Thyroid gland (tissue), 4 donors: ENCODE data around the gene GCNT4.

ENCODE experiments used
- CTCF ChIP-seq, 6 experiments: fragments of 200-600 bp in 3 of 6; fragments of 450-650 bp in 3 of 6; sonication (generic) in 3 of 6; IDR thresholded peaks; one replicate each; pipeline ENCODE4 v1.5.1; 2016 to 2019; ENCODE audit warnings: antibody characterized with exemption in 6 of 6, mild to moderate bottlenecking in 2 of 6, inconsistent platforms in 1 of 6, moderate library complexity in 1 of 6
- POLR2A ChIP-seq, 2 donors: fragments of 450-650 bp; IDR thresholded peaks; one replicate each; pipeline ENCODE4 v1.6.1; 2017; ENCODE audit warnings: antibody characterized with exemption in 2 of 2, mild to moderate bottlenecking in 2 of 2, moderate library complexity in 1 of 2

- TF ChIP-seq POLR2A (IDR thresholded peaks at IDR 0.05) (no peak), CTCF (IDR thresholded peaks at IDR 0.05) (no peak)
Observed at GRCh38 chr5:75012748-75013147, 39.6 kb downstream of the GCNT4 start.
